ENCODE measurements around the gene FOXE1. TPM values are rescaled to one million over a fixed set of nuclear protein-coding genes. Genes with fewer than 3 reads are reported as not detected.

Gene FOXE1
- polyA plus RNA-seq, 1 experiment = 0.07 TPM

DNA sequence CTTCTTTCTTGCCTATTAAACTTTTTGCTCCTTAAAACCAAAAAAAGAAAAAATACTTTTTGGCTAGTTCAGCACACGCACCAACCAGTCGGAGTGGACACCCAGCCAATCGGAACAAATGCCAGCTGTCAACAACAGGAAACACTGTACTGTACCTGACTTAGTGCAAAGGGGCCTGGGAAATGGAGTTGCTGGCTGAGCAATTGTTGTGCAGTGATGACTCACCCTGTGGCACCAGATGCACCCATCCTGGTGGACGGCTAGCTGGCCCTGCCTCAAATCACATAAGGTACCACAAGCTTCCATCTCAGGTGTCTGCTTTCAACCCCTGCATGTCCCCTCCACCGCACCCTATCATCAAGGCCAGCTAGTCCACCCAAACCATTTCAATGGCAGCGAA is 20.9 kb downstream of the FOXE1 start:
- no peak for DNase-seq (ENCODE audit: low read depth, low spot score)

DNA sequence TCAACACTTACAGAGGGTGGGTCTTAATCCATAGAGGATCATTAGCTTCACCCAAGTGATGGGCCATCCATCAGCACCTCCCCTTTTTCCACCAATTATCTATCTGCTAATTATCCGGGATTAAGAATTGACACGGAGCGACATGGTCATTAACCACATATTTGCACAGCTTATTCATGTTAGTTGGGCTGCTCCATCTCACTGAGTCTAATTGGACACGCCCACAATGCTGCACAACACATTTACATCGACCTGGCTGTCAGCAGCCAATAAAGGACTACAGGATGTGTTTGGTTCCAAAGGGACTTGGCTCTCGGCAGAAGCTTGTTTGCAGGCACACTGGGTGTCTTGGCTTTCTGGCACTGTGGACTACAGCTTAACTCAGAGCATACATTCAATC is 21.6 kb downstream of the FOXE1 start:
- ChIA-PET POLR2A (no interaction called here), CTCF (interaction anchor here (0.8 kb wide), 1 partner anchor 15 kb away, joined by 3 read pairs; no protein-coding TSS in a partner anchor)
- Histone ChIP-seq H3K27me3 (ENCODE audit: control insufficient read depth, insufficient read depth, low read length) (peaks cover 5% of the 10 kb centered on the region), H3K27ac (ENCODE audit: low read depth, low read length) (no peak overlapping the region), H3K4me3 (ENCODE audit: low read depth, low read length) (no peak overlapping the region), H3K9me3 (ENCODE audit: control insufficient read depth, insufficient read depth, low read length) (no peaks in the 10 kb centered on the region)
- TF ChIP-seq, protein P1, sequence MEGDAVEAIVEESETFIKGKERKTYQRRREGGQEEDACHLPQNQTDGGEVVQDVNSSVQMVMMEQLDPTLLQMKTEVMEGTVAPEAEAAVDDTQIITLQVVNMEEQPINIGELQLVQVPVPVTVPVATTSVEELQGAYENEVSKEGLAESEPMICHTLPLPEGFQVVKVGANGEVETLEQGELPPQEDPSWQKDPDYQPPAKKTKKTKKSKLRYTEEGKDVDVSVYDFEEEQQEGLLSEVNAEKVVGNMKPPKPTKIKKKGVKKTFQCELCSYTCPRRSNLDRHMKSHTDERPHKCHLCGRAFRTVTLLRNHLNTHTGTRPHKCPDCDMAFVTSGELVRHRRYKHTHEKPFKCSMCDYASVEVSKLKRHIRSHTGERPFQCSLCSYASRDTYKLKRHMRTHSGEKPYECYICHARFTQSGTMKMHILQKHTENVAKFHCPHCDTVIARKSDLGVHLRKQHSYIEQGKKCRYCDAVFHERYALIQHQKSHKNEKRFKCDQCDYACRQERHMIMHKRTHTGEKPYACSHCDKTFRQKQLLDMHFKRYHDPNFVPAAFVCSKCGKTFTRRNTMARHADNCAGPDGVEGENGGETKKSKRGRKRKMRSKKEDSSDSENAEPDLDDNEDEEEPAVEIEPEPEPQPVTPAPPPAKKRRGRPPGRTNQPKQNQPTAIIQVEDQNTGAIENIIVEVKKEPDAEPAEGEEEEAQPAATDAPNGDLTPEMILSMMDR (IDR thresholded peaks at IDR 0.05; ENCODE audit: low read depth, low read length) = no peak
- DNase-seq (ENCODE audit: low read depth, low spot score) = no peak

More for the DNA sequence above, 20.9 kb downstream of the FOXE1 start:
- CTCF ChIA-PET = interaction anchor here (0.8 kb wide), 1 partner anchor 16 kb away, joined by 3 read pairs; no protein-coding TSS in a partner anchor
- no peak overlapping the region for H3K4me3 ChIP-seq (ENCODE audit: low read depth, low read length)
- POLR2A ChIA-PET = no interaction called here
- TF ChIP-seq, protein P1 (IDR thresholded peaks at IDR 0.05; ENCODE audit: low read depth, low read length) = no peak
- H3K9me3 ChIP-seq (ENCODE audit: control insufficient read depth, insufficient read depth, low read length) = no peaks in the 10 kb centered on the region
- no peak overlapping the region for H3K27ac ChIP-seq (ENCODE audit: low read depth, low read length)
- H3K27me3 ChIP-seq (ENCODE audit: control insufficient read depth, insufficient read depth, low read length) = peaks cover 8% of the 10 kb centered on the region

DNA sequence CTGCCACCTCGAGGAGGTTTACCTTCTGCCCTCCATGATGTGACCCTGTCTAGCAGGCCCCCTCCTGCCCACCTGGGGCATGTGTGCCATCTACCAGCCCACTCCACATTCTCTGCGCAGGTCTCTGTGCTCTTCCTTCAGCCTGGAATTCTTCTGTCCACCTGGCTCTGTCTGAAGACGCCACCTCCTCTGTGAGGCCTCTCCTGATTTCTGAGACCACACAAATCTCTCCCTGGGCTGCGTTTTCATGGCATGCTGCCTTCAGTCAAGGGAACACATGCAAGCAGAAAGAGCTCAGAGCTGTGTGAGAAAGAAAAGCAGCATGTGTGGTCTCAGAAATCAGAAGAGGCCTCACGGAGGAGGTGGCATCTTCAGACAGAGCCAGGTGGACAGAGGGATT is 22.1 kb downstream of the FOXE1 start:
- TF ChIP-seq, protein P1 (IDR thresholded peaks at IDR 0.05; ENCODE audit: low read depth, low read length) = no peak
- CTCF ChIA-PET = no interaction called here

DNA sequence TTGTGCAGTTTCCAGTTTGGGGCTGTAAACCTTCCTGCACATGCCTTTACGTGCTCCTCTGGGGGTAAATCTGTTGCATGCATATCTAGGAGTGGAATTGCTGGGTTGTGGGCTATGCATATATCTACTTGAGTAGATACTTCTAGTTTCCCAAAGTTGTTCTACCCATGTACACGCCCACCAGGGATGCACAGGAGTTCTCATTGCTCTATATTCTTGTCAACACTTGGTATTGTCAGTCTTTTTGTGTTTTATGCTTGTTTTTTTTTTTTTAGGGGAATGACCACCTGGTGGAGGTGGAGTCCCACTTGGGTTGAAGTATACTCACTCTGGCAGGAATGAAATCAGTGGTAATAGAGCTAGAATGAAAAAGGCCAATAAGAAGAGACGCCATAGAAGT is 23.0 kb downstream of the FOXE1 start:
- POLR2A ChIA-PET = no interaction called here
- H3K9me3 ChIP-seq (ENCODE audit: control insufficient read depth, insufficient read depth, low read length) = no peaks in the 10 kb centered on the region
- H3K4me3 ChIP-seq (ENCODE audit: low read depth, low read length) = no peak overlapping the region
- TF ChIP-seq, protein P1 (IDR thresholded peaks at IDR 0.05; ENCODE audit: low read depth, low read length) = no peak
- H3K27me3 ChIP-seq (ENCODE audit: control insufficient read depth, insufficient read depth, low read length) = no peaks in the 10 kb centered on the region
- peak overlapping the region; percentile 100 for H3K27ac ChIP-seq (ENCODE audit: low read depth, low read length)
- DNase-seq (ENCODE audit: low read depth, low spot score) = no peak
- CTCF ChIA-PET = no interaction called here

More for the DNA sequence above, 22.1 kb downstream of the FOXE1 start:
- H3K27me3 ChIP-seq (ENCODE audit: control insufficient read depth, insufficient read depth, low read length) = peaks cover 5% of the 10 kb centered on the region
- no peaks in the 10 kb centered on the region for H3K9me3 ChIP-seq (ENCODE audit: control insufficient read depth, insufficient read depth, low read length)
- POLR2A ChIA-PET = no interaction called here
- H3K27ac ChIP-seq (ENCODE audit: low read depth, low read length) = no peak overlapping the region
- no peak overlapping the region for H3K4me3 ChIP-seq (ENCODE audit: low read depth, low read length)
- DNase-seq (ENCODE audit: low read depth, low spot score) = no peak

DNA sequence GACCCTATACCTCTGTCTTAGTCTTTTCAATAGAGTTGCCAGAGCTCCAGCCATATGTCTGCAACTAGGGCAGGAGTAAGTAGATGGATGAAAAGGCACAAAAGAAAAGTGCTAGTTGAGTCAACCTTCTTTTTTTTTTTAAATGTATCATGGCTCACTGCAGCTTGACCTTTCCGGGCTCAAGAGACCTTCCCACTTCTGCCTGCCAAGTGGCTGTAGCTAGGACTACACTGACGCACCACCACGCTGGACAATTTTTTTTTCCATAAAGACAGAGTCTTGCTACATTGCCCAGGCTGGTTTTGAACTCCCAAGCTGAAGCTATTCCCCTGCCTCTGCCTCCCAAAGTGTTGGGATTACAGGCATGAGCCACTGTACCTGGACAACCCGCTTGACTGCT is 27.3 kb downstream of the FOXE1 start:
- no peak for DNase-seq (ENCODE audit: low read depth, low spot score)
- ChIA-PET CTCF (interaction anchor here (1.3 to 3.8 kb wide), 3 partner anchors 10 to 42 kb away, joined by 4 to 13 read pairs (median 8); partner anchors contain the start of gene TRMO), POLR2A (no interaction called here)
- no peaks in the 10 kb centered on the region for H3K27me3 ChIP-seq (ENCODE audit: control insufficient read depth, insufficient read depth, low read length)
- TF ChIP-seq, protein P1 (IDR thresholded peaks at IDR 0.05; ENCODE audit: low read depth, low read length) = no peak
- H3K4me3 ChIP-seq (ENCODE audit: low read depth, low read length) = no peak overlapping the region
- no peaks in the 10 kb centered on the region for H3K9me3 ChIP-seq (ENCODE audit: control insufficient read depth, insufficient read depth, low read length)
- H3K27ac ChIP-seq (ENCODE audit: low read depth, low read length) = no peak overlapping the region
